ENCODE data around the gene GNG8. TPM values are rescaled to one million over a fixed set of nuclear protein-coding genes. Genes with fewer than 3 reads are reported as not detected.
A peak's percentile ranks its signal among the peaks of the same experiment; 100 is the strongest.

GNG8 gene
- polyA plus RNA-seq, 1 donor from 2014 or later: not detected

- no peaks in the 10 kb centered on the region for H3K27me3 ChIP-seq (ENCODE audit: insufficient read depth, low read depth, low read length)
- H3K9ac ChIP-seq (ENCODE audit: low read length): peak overlapping the region; percentile 99
- no peaks in the 10 kb centered on the region for H3K9me3 ChIP-seq (ENCODE audit: low read length)
- peak overlapping the region; percentile 98 for H3K4me3 ChIP-seq (ENCODE audit: low read length)
- no peaks in the 10 kb centered on the region for H3K9me2 ChIP-seq (ENCODE audit: insufficient read depth, low read length)
- no peaks in the 10 kb centered on the region for H4K20me1 ChIP-seq (ENCODE audit: insufficient read depth)
- peak overlapping the region; percentile 90 for H3K27ac ChIP-seq (ENCODE audit: low read length)
- peaks cover 21% of the 10 kb centered on the region for H3K79me2 ChIP-seq (replicated peaks; ENCODE audit: insufficient read depth, low read length)
- TF ChIP-seq EP300 (conservative IDR thresholded peaks at IDR 0.05; ENCODE audit: poor library complexity, severe bottlenecking) (peak; percentile 24), REST (IDR thresholded peaks at IDR 0.05; ENCODE audit: borderline replicate concordance) (peak; percentile 45), TAF1 (IDR thresholded peaks at IDR 0.05; ENCODE audit: low read depth) (peak; percentile 11), RAD21 (conservative IDR thresholded peaks at IDR 0.05) (peak; percentile 29), SMC3 (conservative IDR thresholded peaks at IDR 0.05; ENCODE audit: poor library complexity) (no peak), POLR2AphosphoS5 (IDR thresholded peaks at IDR 0.05) (no peak), MXI1 (conservative IDR thresholded peaks at IDR 0.05; ENCODE audit: poor library complexity, severe bottlenecking) (peak; percentile 70), EZH2 (IDR thresholded peaks at IDR 0.05; ENCODE audit: borderline replicate concordance, insufficient read depth, low read length, poor library complexity, severe bottlenecking) (no peak)
- TF ChIP-seq, protein P1, sequence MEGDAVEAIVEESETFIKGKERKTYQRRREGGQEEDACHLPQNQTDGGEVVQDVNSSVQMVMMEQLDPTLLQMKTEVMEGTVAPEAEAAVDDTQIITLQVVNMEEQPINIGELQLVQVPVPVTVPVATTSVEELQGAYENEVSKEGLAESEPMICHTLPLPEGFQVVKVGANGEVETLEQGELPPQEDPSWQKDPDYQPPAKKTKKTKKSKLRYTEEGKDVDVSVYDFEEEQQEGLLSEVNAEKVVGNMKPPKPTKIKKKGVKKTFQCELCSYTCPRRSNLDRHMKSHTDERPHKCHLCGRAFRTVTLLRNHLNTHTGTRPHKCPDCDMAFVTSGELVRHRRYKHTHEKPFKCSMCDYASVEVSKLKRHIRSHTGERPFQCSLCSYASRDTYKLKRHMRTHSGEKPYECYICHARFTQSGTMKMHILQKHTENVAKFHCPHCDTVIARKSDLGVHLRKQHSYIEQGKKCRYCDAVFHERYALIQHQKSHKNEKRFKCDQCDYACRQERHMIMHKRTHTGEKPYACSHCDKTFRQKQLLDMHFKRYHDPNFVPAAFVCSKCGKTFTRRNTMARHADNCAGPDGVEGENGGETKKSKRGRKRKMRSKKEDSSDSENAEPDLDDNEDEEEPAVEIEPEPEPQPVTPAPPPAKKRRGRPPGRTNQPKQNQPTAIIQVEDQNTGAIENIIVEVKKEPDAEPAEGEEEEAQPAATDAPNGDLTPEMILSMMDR (IDR thresholded peaks at IDR 0.05; ENCODE audit: poor library complexity, severe bottlenecking): no peak
- peak overlapping the region; percentile 52 for H2AFZ ChIP-seq (ENCODE audit: low read depth, low read length)
- peak overlapping the region; percentile 94 for H3K4me2 ChIP-seq (ENCODE audit: low read length)
- no peaks in the 10 kb centered on the region for H3F3A ChIP-seq (ENCODE audit: insufficient read depth, low read length, poor library complexity, severe bottlenecking)
- no peaks in the 10 kb centered on the region for H3K36me3 ChIP-seq (ENCODE audit: insufficient read depth, low read length)
These were observed 24.6 kb upstream of the GNG8 start for GRCh38 chr19:46660551-46661019.

GRCh38 chr19:46660008-46660517 lies 24.1 kb upstream of the GNG8 start:
- Histone ChIP-seq H3K4me3 (ENCODE audit: low read length) (peak overlapping the region; percentile 98), H3K9me2 (ENCODE audit: insufficient read depth, low read length) (no peaks in the 10 kb centered on the region), H3K79me2 (replicated peaks; ENCODE audit: insufficient read depth, low read length) (peaks cover 21% of the 10 kb centered on the region), H3K9me3 (ENCODE audit: low read length) (no peaks in the 10 kb centered on the region), H3K36me3 (ENCODE audit: insufficient read depth, low read length) (no peaks in the 10 kb centered on the region), H2AFZ (ENCODE audit: low read depth, low read length) (peak overlapping the region; percentile 52), H3K27me3 (ENCODE audit: insufficient read depth, low read depth, low read length) (no peaks in the 10 kb centered on the region), H3K9ac (ENCODE audit: low read length) (peak overlapping the region; percentile 99), H4K20me1 (ENCODE audit: insufficient read depth) (no peaks in the 10 kb centered on the region), H3K27ac (ENCODE audit: low read length) (peak overlapping the region; percentile 90), H3F3A (ENCODE audit: insufficient read depth, low read length, poor library complexity, severe bottlenecking) (no peaks in the 10 kb centered on the region), H3K4me2 (ENCODE audit: low read length) (peak overlapping the region; percentile 94)
- TF ChIP-seq, protein P1 (IDR thresholded peaks at IDR 0.05; ENCODE audit: poor library complexity, severe bottlenecking): no peak
- TF ChIP-seq EP300 (conservative IDR thresholded peaks at IDR 0.05; ENCODE audit: poor library complexity, severe bottlenecking): no peak
- no peak for TF ChIP-seq SMC3 (conservative IDR thresholded peaks at IDR 0.05; ENCODE audit: poor library complexity)
- peak; percentile 32 for TF ChIP-seq POLR2AphosphoS5 (IDR thresholded peaks at IDR 0.05)
- no peak for TF ChIP-seq EZH2 (IDR thresholded peaks at IDR 0.05; ENCODE audit: borderline replicate concordance, insufficient read depth, low read length, poor library complexity, severe bottlenecking)
- no peak for TF ChIP-seq TAF1 (IDR thresholded peaks at IDR 0.05; ENCODE audit: low read depth)
